ENCODE results near the gene CCDC88C. TPM values are rescaled to one million over a fixed set of nuclear protein-coding genes. Genes with fewer than 3 reads are reported as not detected.
"Not testable (repeated sequence)": the region's sequence is repeated elsewhere in the genome, so short reads cannot be mapped to it uniquely, and the experiment has no call there.

CCDC88C gene
- total and polyA plus RNA-seq, 2 donors (not counting 3 experiments of a cell fraction or from before 2014, with no cell fraction given), result 11.4 to 52.1 TPM

DNA sequence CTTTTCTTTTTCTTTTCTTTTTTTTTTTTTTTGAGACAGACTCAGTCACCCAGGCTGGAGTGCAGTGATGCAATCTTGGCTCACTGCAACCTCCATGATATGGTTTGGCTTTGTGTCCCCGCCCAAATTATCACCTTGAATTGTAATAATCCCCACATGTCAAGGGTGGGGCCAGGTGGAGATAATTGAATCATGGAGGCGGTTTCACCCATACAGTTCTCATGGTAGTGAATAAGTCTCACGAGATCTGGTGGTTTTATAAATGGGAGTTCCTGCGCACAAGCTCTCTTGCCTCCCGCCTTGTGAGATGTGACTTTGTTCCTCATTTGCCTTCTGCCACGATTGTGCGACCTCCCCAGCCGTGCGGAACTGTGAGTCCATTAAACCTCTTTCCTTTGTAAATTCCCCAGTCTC is 7.9 kb upstream of the CCDC88C start:
- H3K4me3 ChIP-seq (replicated peaks in 1 of 3; ENCODE audit: insufficient read depth in 1 of 3, low read depth in 1 of 3, low read length in 3 of 3); dilution Hi-C loops (cut with MboI; ENCODE audit: extremely low pct_ligation_motif_present, low sequenced_read_pairs); H3K27me3 ChIP-seq (ENCODE audit: control insufficient read depth in 2 of 2, insufficient read depth in 2 of 2, low read length in 2 of 2); H3K36me3 ChIP-seq (ENCODE audit: control insufficient read depth in 2 of 2, extremely low read depth in 1 of 2, insufficient read depth in 2 of 2, low read length in 2 of 2); POLR2A ChIA-PET; H3K9me1 ChIP-seq (replicated peaks; ENCODE audit: control insufficient read depth, extremely low read depth, insufficient read depth, low read length); H3K4me2 ChIP-seq (ENCODE audit: insufficient read depth, low read length); H3K79me2 ChIP-seq (ENCODE audit: control insufficient read depth, insufficient read depth, low read length); FAIRE-seq; intact Hi-C loops (cut with micrococcal nuclease); BruUV-seq (replicated peaks); H2AFZ ChIP-seq (ENCODE audit: low read depth, low read length); H4K20me1 ChIP-seq (replicated peaks; ENCODE audit: control insufficient read depth, extremely low read depth, insufficient read depth, low read length); DNase-seq (ENCODE audit: low read depth, low spot score); H3K9me3 ChIP-seq (replicated peaks; ENCODE audit: control insufficient read depth, insufficient read depth, low read length); H3K27ac ChIP-seq (ENCODE audit: insufficient read depth, low read depth, low read length); H3K9ac ChIP-seq (replicated peaks; ENCODE audit: extremely low read depth, insufficient read depth, low read length); H3K4me1 ChIP-seq (ENCODE audit: control insufficient read depth, extremely low read depth, insufficient read depth, low read length): not testable (repeated sequence)
- CTCF ChIA-PET, result interaction anchor here (0.5 to 1.8 kb wide), 3 partner anchors 102 to 254 kb away, joined by 3 to 12 read pairs (median 3); no protein-coding TSS in a partner anchor

DNA sequence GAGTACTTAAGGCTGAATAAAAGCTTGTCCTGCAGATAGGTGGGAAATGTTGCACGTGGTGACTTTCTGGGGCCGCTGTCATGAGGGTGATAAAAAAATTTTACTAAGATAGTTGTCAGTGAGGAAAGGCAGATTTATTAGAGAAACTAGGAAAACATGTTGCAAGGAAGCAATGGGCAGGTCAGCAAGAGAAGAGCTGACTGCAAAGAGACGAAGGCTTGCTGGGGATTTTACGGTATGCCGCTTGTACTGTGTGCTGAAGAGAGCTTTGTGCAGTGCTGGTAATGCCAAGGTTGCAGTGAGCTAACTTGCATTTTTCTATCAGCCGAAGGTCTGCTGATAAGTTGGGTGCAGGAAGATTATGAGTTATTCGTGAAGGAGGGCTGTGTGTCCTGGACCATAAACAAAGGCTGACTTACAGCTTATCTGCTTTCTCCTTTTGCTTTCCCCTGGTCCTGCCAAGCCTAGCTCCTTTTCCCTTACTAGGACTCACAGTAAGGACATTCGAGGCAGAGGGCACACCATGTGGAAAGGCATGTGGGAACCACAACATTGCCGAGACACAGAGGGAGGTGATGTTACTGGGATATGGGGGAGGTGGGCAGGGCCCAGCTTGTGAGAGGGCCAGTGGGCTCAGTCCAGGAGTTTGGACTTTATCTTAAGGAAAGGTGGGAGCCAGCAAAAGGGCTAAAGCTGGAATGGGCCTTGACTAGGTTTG is 7.4 kb upstream of the CCDC88C start:
- no peaks in the 10 kb centered on the region for H3K27me3 ChIP-seq (ENCODE audit: control insufficient read depth in 2 of 2, insufficient read depth in 2 of 2, low read length in 2 of 2)
- no peak for DNase-seq (ENCODE audit: low read depth, low spot score)
- ChIA-PET POLR2A (no interaction called here), CTCF (interaction anchor here (0.5 to 1.8 kb wide), 4 partner anchors 9 to 253 kb away, joined by 3 to 12 read pairs (median 4); no protein-coding TSS in a partner anchor)
- TF ChIP-seq GATA2 (IDR thresholded peaks at IDR 0.05; ENCODE audit: insufficient read depth, insufficient read length, low read depth, low read length) (no peak), POLR2AphosphoS5 (IDR thresholded peaks at IDR 0.05; ENCODE audit: insufficient read depth, low read depth, low read length) (no peak), MYC (IDR thresholded peaks at IDR 0.05; ENCODE audit: low read depth, low read length) (no peak), EZH2 (IDR thresholded peaks at IDR 0.05; ENCODE audit: borderline replicate concordance, low read depth, low read length, severe bottlenecking) (no peak), JUN (IDR thresholded peaks at IDR 0.05; ENCODE audit: borderline replicate concordance, insufficient read depth, insufficient read length, low read depth) (no peak), POLR2A (IDR thresholded peaks at IDR 0.05; ENCODE audit: low read depth, low read length) (no peak), FOS (IDR thresholded peaks at IDR 0.05; ENCODE audit: borderline replicate concordance, insufficient read depth, low read length) (no peak)
- TF ChIP-seq, protein P1, sequence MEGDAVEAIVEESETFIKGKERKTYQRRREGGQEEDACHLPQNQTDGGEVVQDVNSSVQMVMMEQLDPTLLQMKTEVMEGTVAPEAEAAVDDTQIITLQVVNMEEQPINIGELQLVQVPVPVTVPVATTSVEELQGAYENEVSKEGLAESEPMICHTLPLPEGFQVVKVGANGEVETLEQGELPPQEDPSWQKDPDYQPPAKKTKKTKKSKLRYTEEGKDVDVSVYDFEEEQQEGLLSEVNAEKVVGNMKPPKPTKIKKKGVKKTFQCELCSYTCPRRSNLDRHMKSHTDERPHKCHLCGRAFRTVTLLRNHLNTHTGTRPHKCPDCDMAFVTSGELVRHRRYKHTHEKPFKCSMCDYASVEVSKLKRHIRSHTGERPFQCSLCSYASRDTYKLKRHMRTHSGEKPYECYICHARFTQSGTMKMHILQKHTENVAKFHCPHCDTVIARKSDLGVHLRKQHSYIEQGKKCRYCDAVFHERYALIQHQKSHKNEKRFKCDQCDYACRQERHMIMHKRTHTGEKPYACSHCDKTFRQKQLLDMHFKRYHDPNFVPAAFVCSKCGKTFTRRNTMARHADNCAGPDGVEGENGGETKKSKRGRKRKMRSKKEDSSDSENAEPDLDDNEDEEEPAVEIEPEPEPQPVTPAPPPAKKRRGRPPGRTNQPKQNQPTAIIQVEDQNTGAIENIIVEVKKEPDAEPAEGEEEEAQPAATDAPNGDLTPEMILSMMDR (IDR thresholded peaks at IDR 0.05; ENCODE audit: extremely low read depth in 1 of 2, insufficient read depth in 1 of 2, low read depth in 1 of 2, low read length in 2 of 2), result no peak
- TF ChIP-seq, protein P2, sequence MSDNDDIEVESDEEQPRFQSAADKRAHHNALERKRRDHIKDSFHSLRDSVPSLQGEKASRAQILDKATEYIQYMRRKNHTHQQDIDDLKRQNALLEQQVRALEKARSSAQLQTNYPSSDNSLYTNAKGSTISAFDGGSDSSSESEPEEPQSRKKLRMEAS (IDR thresholded peaks at IDR 0.05; ENCODE audit: insufficient read depth, insufficient read length), result no peak
- no peaks in the 10 kb centered on the region for H3K9me3 ChIP-seq (replicated peaks; ENCODE audit: control insufficient read depth, insufficient read depth, low read length)
- no peak for FAIRE-seq
- H3K27ac ChIP-seq (ENCODE audit: insufficient read depth, low read depth, low read length), result no peak overlapping the region
- no peaks in the 10 kb centered on the region for H4K20me1 ChIP-seq (replicated peaks; ENCODE audit: control insufficient read depth, extremely low read depth, insufficient read depth, low read length)
- H3K9ac ChIP-seq (replicated peaks; ENCODE audit: extremely low read depth, insufficient read depth, low read length), result no peak overlapping the region
- intact Hi-C loops (cut with micrococcal nuclease) (no loop called here), dilution Hi-C loops (cut with MboI; ENCODE audit: extremely low pct_ligation_motif_present, low sequenced_read_pairs) (no loop called here)
- no peak overlapping the region for H3K4me3 ChIP-seq (replicated peaks in 1 of 3; ENCODE audit: insufficient read depth in 1 of 3, low read depth in 1 of 3, low read length in 3 of 3)
- H3K36me3 ChIP-seq (ENCODE audit: control insufficient read depth in 2 of 2, extremely low read depth in 1 of 2, insufficient read depth in 2 of 2, low read length in 2 of 2), result no peaks in the 10 kb centered on the region
- H3K4me1 ChIP-seq (ENCODE audit: control insufficient read depth, extremely low read depth, insufficient read depth, low read length), result no peaks in the 10 kb centered on the region
- no TSS peak for BruUV-seq (replicated peaks)
- no peak overlapping the region for H2AFZ ChIP-seq (ENCODE audit: low read depth, low read length)
- H3K4me2 ChIP-seq (ENCODE audit: insufficient read depth, low read length), result no peak overlapping the region
- H3K79me2 ChIP-seq (ENCODE audit: control insufficient read depth, insufficient read depth, low read length), result no peaks in the 10 kb centered on the region
- H3K9me1 ChIP-seq (replicated peaks; ENCODE audit: control insufficient read depth, extremely low read depth, insufficient read depth, low read length), result no peaks in the 10 kb centered on the region

Measured in endothelial cell of umbilical vein (primary cell).